Progenitor cell of endocrine pancreas (in vitro differentiated cells): ENCODE measurements around the gene ADGRE2. TPM values are rescaled to one million over a fixed set of nuclear protein-coding genes. Genes with fewer than 3 reads are reported as not detected.
"Not testable (repeated sequence)": the region's sequence is repeated elsewhere in the genome, so short reads cannot be mapped to it uniquely, and the experiment has no call there.

ENCODE experiments used
- DNase-seq: peaks from one replicate; pipeline ENCODE4 v3.0.0; 2021; ENCODE audit warnings: low spot score; ENCODE audit not compliant: unreplicated experiment
- H3K27ac Mint-ChIP-seq: 2 replicates; pipeline ENCODE4 v1.8.0; 2021; ENCODE audit warnings: mild to moderate bottlenecking, moderate library complexity, mixed read lengths
- H3K27me3 Mint-ChIP-seq: 2 replicates; pipeline ENCODE4 v1.8.0; 2021; ENCODE audit warnings: mixed read lengths
- H3K36me3 Mint-ChIP-seq: 2 replicates; pipeline ENCODE4 v1.8.0; 2022; ENCODE audit warnings: mixed read lengths; ENCODE audit not compliant: insufficient read depth
- H3K4me1 Mint-ChIP-seq: 2 replicates; pipeline ENCODE4 v1.8.0; 2021; ENCODE audit warnings: low read depth, mixed read lengths
- H3K4me3 Mint-ChIP-seq: 2 replicates; pipeline ENCODE4 v1.8.0; 2021; ENCODE audit warnings: low read depth, mild to moderate bottlenecking, moderate library complexity, mixed read lengths
- H3K9me3 Mint-ChIP-seq: 2 replicates; pipeline ENCODE4 v1.8.0; 2021; ENCODE audit warnings: low read depth, mixed read lengths
- total RNA-seq: library from RNA; stranded (reverse); gene quantifications from 2 replicates; pipeline ENCODE4 v1.2.1, GENCODE V29; 2021
- TF ChIP-seq, protein P1 (sequence below): fragments of 200-600 bp; sonication (generic); IDR thresholded peaks from one replicate; pipeline ENCODE4 v1.5.0; 2021; ENCODE audit warnings: antibody characterized with exemption, mild to moderate bottlenecking; ENCODE audit not compliant: unreplicated experiment

ADGRE2 gene
- total RNA-seq, 1 donor from 2014 or later = not detected

DNA sequence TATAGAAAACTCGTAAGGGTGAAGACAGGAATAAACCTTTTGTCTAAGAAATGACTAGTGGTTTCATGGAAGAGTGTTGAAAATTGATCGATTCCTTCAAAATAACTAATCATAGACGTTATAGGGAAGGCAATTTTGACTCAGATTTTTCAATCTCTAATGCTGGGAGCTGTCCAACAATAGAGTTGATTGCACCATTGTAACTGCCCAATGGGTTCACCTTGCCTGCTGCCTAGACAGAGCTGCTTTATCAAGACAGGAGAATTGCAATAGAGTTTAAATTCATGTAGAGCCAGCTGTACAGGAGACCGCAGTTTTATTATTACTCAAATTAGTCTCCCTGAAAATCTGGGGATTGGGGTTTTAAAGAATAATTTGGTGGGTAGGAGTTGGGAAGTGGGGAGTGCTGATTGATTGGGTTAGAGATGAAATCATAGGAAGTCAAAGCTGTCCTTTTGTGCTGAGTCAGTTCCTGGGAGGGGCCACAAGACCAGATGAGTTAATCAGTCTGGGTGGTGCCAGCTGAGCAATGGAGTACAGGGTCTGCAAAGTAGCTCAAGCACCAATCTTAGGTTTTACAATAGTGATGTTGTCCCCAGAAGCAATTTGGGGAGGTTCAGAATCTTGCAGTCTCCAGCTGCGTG lies 16.8 kb upstream of the ADGRE2 start:
- H3K27ac Mint-ChIP-seq = no peak overlapping the region
- H3K4me1 Mint-ChIP-seq = no peaks in the 10 kb centered on the region
- H3K27me3 Mint-ChIP-seq = no peaks in the 10 kb centered on the region
- TF ChIP-seq, protein P1, sequence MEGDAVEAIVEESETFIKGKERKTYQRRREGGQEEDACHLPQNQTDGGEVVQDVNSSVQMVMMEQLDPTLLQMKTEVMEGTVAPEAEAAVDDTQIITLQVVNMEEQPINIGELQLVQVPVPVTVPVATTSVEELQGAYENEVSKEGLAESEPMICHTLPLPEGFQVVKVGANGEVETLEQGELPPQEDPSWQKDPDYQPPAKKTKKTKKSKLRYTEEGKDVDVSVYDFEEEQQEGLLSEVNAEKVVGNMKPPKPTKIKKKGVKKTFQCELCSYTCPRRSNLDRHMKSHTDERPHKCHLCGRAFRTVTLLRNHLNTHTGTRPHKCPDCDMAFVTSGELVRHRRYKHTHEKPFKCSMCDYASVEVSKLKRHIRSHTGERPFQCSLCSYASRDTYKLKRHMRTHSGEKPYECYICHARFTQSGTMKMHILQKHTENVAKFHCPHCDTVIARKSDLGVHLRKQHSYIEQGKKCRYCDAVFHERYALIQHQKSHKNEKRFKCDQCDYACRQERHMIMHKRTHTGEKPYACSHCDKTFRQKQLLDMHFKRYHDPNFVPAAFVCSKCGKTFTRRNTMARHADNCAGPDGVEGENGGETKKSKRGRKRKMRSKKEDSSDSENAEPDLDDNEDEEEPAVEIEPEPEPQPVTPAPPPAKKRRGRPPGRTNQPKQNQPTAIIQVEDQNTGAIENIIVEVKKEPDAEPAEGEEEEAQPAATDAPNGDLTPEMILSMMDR = no peak
- no peaks in the 10 kb centered on the region for H3K36me3 Mint-ChIP-seq
- DNase-seq = no peak
- no peak overlapping the region for H3K4me3 Mint-ChIP-seq
- H3K9me3 Mint-ChIP-seq = peaks cover 46% of the 10 kb centered on the region

GRCh38 chr19:14792250-14792649 lies 13.9 kb upstream of the ADGRE2 start:
- H3K4me3 Mint-ChIP-seq, H3K27ac Mint-ChIP-seq, H3K27me3 Mint-ChIP-seq, DNase-seq, H3K4me1 Mint-ChIP-seq, H3K36me3 Mint-ChIP-seq: not testable (repeated sequence)
- H3K9me3 Mint-ChIP-seq = peaks cover 28% of the 10 kb centered on the region

- Mint-ChIP-seq H3K4me1 (no peaks in the 10 kb centered on the region), H3K36me3 (no peaks in the 10 kb centered on the region), H3K4me3 (peak overlapping the region; percentile 25), H3K27ac (no peak overlapping the region), H3K9me3 (peaks cover 8% of the 10 kb centered on the region), H3K27me3 (peaks cover 2% of the 10 kb centered on the region)
- no peak for DNase-seq
- TF ChIP-seq, protein P1 = peak; percentile 63
These were observed 8.1 kb upstream of the ADGRE2 start for GRCh38 chr19:14786421-14786851.

GRCh38 chr19:14785102-14785793 lies 6.9 kb upstream of the ADGRE2 start:
- not testable (repeated sequence) for H3K4me3 Mint-ChIP-seq, H3K27me3 Mint-ChIP-seq, H3K4me1 Mint-ChIP-seq, H3K9me3 Mint-ChIP-seq, DNase-seq, H3K27ac Mint-ChIP-seq, H3K36me3 Mint-ChIP-seq

- not testable (repeated sequence) for H3K9me3 Mint-ChIP-seq, H3K4me3 Mint-ChIP-seq, H3K4me1 Mint-ChIP-seq, H3K27ac Mint-ChIP-seq, DNase-seq, H3K36me3 Mint-ChIP-seq, H3K27me3 Mint-ChIP-seq
These were observed 6.4 kb upstream of the ADGRE2 start for GRCh38 chr19:14784730-14785101.

GRCh38 chr19:14783410-14783998 lies 5.1 kb upstream of the ADGRE2 start:
- not testable (repeated sequence) for DNase-seq, H3K4me1 Mint-ChIP-seq, H3K27me3 Mint-ChIP-seq, H3K9me3 Mint-ChIP-seq, H3K4me3 Mint-ChIP-seq, H3K27ac Mint-ChIP-seq, H3K36me3 Mint-ChIP-seq

DNA sequence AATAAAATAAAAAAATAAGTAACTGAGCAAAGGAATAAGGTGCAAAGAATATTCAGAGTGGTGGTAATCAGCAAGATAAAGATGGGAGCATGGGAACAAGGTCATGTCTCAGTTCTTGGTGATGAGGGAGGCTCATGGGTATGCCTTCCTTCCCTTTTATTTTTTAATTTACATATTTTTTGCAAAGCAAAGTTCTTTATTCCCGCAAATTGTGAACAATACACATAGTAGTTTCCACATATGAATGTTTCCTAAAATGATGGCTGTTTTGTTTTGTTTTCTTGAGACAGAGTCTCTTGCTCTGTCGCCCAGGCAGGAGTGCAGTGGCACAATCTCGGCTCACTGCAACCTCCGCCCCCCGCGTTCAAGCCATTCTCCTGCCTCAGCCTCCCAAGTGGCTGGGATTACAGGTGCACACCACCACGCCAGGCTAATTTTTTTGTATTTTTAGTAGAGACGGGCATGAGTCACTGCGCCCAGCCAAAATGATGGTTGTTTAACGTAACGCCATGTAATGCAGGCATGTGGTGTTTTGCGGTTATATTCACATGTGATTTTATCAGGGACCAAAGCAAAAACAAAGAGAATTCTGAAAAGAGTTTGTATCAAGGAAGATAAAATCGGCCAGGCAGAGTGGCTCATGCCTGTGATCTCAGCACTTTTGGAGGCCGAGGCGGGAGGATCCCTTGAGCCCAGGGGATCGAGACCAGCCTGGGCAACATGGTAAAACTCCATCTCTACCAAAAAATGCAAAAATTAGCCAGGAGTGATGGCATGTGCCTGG lies 4.5 kb upstream of the ADGRE2 start:
- no peak for DNase-seq
- no peaks in the 10 kb centered on the region for H3K36me3 Mint-ChIP-seq
- no peaks in the 10 kb centered on the region for H3K4me1 Mint-ChIP-seq
- peaks cover 6% of the 10 kb centered on the region for H3K9me3 Mint-ChIP-seq
- no peak overlapping the region for H3K4me3 Mint-ChIP-seq
- peaks cover 6% of the 10 kb centered on the region for H3K27me3 Mint-ChIP-seq
- H3K27ac Mint-ChIP-seq = no peak overlapping the region
- TF ChIP-seq, protein P1 = no peak

GRCh38 chr19:14781713-14782536 lies 3.6 kb upstream of the ADGRE2 start:
- not testable (repeated sequence) for DNase-seq, H3K4me3 Mint-ChIP-seq, H3K4me1 Mint-ChIP-seq, H3K9me3 Mint-ChIP-seq, H3K36me3 Mint-ChIP-seq, H3K27me3 Mint-ChIP-seq, H3K27ac Mint-ChIP-seq

GRCh38 chr19:14780622-14781225 lies 2.4 kb upstream of the ADGRE2 start:
- DNase-seq, H3K4me1 Mint-ChIP-seq: not testable (repeated sequence)

More at GRCh38 chr19:14780622-14781225, 2.4 kb upstream of the ADGRE2 start:
- not testable (repeated sequence) for H3K27ac Mint-ChIP-seq, H3K4me3 Mint-ChIP-seq, H3K9me3 Mint-ChIP-seq, H3K36me3 Mint-ChIP-seq
- peaks cover 14% of the 10 kb centered on the region for H3K27me3 Mint-ChIP-seq
